Measurements from ENCODE around the gene RREB1.

RREB1 gene

DNA sequence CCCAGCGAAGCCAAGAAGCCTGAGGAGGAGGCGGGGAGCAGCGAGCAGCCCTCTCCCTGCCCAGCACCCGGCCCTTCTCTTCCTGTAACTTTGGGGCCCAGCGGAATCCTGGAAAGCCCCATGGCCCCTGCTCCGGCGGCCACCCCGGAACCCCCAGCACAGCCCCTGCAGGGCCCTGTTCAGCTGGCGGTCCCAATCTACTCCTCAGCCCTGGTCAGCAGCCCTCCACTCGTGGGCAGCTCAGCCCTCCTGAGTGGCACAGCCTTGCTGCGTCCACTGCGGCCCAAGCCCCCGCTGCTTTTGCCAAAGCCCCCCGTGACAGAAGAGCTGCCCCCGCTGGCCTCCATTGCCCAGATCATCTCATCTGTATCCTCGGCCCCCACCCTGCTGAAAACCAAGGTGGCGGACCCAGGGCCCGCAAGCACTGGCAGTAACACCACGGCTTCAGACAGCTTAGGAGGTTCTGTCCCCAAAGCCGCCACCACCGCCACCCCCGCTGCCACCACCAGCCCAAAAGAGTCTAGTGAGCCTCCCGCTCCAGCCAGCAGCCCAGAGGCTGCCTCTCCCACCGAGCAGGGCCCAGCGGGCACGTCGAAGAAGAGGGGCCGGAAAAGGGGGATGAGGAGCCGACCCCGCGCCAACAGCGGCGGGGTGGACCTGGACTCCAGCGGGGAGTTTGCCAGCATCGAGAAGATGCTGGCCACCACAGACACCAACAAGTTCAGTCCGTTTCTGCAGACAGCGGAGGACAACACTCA, 123.4 kb downstream of the RREB1 start:
- DNase-seq = no peak

DNA sequence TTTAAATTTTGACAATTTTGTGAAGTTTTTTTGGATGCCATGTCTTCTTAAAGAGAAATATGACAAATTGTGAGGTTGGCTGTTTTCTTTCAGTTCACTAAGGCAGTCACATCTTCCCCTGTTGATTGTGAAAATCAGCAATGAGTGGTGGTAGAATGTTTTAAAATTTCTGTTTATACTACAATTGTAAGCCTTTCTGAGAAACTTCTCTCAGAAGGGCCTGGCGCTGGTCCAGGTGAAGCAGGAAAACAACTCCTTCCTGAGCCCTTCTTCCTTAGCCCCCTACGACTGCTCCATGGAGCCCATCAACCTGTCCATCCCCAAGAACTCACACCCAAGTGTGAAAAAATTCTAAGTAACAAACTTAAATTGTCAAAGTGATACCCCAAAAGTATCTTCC, 124.6 kb downstream of the RREB1 start:
- DNase-seq = no peak

DNA sequence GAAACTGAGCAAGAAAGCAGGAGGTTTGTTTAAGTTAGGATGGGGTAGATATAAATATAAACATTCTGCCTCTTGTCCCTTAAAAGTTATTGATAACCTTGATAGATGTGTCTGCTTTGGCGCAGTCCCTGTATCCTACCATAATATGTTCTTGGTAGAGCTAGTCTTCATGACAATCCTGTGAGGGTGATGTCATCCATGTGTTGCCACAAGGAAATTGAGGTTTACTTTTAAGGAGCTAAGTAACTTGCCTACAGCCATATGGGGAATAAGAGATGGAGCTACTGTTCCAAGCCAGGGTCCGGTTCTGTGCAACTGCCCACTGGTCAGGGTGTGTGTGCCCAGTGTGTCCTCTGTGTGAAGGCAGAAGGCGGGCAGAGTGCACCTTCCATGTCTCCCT, 126.8 kb downstream of the RREB1 start:
- no peak for DNase-seq

DNA sequence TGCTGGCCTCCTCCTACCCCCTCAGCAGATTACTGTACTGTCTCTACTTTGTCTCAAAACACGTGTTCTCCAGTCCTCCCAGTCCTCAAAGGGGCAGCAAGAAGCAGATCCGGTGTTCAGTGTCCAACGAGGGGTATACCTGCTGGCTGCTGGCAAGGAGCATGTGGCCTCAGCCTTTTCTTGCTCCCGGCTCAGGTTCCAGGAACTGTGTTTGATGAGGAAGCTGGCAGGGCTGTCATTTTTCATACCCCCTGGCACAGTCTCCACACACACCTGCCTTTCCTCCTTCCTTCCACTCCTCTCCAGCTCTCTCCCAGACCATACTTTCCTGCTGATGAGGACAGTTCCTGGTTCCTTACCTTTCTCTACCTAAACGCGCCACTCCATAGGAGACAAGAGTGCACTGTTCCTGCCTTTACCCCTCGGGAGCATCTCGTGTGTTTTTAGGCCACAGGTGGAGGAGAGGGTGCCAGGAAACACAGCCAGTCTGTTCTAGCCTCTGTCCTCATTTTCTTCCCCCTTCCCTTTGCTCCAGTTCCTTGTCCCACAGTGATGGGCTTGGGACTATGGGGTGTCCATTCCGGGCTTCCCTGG, 128.0 kb downstream of the RREB1 start:
- no peak for DNase-seq

DNA sequence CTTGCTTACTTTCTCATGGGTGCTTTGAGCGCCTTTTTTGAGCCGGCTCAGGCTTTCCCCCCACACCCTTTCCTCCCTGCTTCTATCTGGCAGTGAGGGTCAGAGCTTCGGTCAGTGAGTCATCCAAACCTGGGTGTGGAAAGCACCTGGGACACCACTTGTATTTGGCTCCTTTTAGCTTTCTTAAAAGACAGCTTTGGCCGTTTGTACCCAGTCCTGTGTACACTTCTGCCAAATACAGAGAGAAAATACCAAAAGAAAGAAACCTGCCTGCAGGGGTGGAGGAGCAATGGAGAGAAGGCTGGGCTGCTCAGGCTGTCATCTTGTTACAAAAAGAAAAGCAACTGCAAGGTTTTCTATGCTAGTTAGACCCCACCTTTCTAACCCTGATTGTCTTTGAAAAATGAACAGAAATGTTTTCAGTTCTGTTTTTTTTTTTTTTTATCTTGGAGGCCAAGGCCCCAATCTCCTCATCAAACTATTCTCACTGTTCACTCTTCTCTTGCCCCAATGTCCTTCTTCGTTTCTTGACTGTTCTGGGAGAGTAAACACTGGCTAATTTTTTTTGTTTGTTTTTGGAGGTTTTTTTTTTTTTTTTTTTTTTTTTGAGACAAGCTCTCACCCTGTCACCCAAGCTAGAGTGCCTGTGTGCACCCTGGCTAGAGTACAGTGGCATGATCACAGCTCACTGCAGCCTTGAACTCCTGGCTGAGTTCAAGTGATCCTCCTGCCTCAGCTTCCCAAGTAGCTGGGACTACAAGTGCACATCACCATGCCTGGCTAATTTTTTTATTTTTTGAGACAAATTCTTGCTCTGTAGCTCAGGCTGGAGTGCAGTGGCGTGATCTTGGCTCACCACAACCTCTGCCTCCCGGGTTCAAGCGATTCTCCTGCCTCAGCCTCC, 128.8 kb downstream of the RREB1 start:
- DNase-seq = no peak

DNA sequence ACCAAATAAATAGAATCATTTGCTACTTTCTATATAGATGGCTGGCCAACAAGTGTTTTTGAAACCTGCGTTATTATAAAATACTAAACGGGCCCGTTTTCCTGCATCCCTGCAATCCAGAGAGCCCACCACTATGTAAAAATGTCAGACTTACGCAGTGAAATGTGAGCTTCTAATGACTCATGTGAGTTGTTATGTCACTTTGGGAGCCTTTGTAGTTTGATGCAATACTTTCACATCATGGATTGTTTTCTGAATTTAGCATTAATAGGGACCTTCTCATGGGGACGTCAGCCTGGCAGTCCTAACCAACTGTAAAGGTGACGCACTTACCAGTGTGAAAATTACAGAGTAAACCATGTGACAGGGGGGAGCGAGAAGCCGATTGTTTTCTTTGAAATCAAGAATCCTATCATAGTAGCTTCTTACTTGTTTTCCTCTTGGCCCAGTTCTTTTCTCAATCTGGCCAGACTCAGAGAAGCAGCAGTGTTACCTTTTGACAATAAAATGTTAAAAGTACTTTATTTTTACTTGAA, 130.0 kb downstream of the RREB1 start:
- no peak for DNase-seq

DNA sequence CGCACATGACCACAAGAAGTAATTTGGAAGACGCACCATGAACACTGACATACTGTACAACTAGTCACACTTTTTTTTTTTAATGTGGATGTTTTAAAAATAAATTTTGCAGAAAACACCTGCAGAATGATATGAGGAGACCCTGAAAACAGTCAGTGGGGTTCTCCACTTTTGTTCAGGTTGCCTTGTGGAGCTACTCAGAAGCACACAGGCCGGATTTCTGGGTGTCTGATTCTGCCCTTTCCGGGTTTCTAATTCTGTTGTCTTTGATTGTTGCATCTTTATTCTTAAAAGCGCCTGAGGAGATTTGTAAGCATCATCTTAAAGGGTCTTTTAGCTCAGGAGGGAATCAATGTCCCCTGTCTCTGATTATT, 130.8 kb downstream of the RREB1 start:
- DNase-seq = no peak

DNA sequence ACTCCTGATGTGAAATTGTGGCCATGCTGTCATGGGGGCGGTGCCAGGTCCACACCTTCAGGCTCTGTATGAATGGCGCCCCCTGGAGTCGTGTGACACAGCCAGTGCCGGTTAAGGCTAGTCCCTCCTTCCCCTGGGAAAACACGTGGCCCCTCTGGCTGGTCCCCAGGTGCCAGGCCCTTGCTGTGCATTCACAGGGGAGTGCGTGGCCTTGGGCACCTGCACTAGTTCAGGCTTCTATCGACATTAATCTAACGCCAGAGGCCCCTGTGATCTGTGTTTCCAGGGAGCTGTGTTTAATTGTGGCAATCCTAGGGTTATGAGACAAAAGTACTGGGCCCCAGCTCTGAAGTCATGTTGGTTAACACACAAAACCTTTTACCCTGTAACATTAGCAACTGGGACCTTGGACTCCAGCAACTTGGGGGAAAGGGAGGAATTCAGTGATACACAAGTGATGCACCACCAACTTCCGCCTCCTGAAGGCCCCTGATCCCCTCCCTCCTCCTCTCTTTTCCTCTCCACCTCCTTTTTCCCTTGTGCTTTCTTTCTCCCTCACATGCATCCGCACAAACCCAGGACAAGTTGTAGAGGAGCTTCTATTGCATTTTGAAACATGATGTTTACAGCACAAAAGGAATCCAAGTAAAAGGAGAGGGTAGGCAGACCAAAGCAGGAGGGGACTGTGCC, 131.3 kb downstream of the RREB1 start:
- no peak for DNase-seq

DNA sequence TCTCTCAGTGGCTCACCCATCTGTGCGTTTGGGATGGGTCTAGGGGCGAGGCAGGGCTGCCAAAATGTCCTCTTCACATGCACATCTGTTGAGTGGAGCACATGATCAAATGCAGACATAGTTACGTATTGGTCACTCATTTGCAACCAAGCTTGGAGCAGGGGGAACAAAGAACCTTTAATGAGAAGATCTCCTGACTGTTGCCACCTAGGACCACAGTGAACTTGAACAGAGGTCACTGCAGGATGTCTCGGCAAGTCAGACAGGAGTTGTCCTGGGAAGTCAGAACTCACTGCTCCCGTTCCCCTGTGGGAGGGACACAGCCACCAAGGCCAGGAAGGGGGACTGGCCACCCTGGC, 131.8 kb downstream of the RREB1 start:
- DNase-seq = no peak

DNA sequence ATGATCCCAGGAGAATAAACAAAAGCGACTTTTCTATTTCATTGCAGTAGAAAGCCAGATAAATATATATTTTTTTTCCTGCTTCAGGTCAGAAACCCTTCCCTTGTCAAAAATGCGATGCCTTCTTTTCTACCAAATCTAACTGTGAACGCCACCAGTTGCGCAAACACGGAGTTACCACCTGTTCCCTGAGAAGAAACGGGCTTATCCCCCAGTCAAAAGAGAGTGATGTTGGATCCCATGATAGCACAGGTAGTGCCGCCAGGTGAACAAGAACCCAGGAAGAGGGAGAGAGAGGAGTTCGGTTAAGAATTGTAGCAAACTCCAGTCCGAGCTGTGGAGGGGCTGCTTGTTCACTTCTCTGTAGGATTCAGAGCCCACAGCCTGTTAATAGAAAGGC, 132.6 kb downstream of the RREB1 start:
- DNase-seq = no peak

DNA sequence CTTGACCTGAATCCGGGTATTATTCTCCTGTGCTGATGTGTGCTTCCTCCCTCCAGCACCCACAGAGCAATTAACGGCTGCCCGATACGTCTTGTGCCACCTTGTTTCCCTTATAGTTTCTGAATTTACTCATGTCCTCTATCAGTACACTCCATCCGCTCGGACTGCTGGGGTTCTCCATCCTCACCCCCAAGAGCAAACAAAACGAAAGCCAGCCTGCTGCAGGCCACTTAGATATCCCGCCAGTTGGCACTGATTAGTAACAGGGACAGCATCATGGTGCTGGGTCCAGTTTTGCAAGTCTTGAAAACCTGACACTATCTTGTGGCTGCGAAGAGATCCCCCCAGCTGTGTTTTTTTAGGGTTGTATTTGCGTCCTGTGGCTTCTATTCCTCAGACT, 133.4 kb downstream of the RREB1 start:
- no peak for DNase-seq

DNA sequence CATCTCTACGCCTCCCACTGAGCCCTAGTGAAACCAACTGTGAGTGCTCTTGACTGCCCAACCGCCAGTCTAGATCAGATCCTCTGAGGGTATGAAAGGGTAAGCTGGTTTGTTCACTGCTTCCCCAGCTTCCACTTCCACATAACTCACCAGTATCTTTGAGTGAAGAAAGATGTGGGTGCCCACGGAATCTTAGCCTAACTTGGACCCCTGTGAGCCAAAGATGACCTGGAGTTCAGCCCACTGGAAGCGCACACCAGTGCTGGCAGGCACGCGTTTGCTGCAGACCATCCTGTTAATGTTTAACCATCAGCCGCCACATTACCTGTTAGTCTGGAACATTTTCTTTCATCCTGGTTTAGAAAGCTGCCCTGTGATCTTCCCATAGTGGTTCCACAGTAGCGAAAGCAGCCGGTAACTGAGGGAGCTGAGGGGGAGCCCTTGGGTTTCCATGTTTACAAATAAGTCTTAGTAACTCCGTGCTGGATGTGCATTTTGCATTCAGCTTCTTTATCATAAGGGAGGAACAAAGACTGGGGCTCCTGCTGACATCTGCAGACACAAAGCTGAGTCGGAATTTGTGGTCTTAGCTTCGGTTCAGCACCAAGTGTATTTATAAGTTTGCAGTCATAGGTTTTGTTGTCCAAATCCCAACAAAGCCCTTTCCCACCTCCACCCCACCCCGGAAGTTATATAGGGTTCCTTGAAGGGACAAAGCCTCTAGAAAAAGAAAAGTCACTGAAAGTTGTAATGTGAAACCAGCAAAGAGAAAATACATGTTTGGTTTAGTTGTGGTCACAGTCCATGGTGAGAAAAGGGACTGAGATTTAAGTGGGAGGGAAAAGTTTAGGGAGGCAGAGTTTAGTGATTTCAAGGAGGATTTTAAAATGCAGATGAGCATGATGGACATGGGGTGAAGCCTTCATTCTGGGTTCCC, 134.2 kb downstream of the RREB1 start:
- no peak for DNase-seq

DNA sequence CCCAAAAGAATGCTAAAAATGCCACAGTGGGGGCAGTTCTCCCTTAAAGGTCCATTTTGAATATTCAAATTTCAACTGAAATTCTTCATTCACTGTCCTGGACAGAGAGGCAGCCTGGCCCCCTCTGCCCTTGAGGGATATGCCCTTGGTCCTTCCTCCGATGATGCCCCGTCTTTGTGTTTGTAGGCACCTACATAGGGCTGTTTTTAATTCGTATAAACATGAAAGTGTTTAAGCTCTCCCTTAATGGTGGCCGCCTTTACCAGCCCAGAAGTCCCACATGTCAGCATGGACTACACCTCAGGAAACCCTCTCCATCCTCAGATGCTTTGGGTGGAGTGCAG, 135.0 kb downstream of the RREB1 start:
- DNase-seq = no peak

DNA sequence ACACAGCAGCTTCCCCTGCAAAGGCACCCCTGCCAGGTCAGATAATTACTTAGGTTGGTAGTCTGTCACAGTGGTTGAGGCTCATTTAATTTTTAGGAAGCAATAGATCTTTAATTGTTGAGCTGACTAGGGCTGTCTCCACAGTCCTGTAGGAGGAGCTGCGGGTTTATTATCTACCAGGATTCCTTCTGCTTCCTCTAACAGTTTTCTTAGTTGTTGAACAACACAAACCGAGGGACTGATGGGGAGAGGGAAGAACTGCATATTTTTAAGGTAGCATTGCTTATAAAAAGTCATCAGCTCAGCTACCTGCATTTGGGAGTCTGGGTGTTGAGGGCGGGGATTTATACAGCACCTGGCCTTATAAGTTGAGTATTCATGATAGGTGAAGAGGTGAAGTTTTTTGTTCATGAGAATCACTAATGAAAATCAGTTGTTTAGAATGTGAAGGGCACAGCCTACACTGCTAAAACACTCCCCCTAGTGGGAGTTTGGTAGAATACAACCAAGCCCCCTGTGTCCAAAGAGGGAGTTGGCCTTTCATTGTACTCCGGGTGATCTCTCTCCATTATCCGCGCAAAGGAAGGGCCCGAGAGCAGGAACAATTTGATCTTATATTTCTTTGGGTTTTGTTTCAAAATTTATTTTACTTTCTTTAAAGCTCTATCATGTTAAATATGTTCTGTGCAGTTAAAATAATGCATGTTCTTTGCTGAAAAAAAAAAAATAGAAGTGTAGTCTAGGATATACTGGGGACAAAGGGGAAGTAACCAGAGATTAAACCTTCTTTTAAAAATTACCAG, 135.6 kb downstream of the RREB1 start:
- DNase-seq = no peak

DNA sequence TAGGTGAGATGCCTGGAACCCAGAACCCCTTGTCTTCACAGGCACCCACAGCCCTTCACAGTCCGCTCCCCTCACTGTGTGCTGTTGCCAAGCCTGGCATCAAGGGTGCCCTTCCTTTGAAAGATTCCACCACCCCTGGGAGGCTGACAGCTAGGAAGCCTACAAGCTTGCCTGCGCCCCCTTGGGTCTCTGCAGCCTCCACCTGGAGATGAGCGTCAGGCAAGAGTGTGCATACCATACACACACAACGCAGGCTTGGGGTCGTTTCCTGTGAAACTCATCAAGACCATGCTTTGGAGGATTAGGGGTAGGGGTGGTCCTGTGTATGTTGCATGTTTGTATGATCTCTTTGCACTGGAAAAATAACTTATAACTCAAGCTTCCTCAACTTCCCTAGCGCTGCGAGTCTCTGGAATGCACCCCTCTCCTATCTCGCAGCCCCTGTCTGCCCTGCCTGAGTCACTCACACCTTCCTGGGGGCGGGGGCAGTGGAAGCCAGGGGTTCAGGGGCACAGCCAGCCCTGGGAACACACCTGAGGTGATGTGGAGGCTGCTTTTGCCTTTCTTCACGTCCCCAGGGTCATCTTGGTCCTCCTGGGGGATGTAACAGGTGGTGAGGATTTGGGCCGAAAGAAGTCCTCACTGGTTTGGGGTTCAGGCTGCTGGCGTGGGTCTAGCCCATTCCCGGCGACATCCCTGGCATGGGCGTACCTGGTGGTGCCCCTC, 138.1 kb downstream of the RREB1 start:
- no peak for DNase-seq

DNA sequence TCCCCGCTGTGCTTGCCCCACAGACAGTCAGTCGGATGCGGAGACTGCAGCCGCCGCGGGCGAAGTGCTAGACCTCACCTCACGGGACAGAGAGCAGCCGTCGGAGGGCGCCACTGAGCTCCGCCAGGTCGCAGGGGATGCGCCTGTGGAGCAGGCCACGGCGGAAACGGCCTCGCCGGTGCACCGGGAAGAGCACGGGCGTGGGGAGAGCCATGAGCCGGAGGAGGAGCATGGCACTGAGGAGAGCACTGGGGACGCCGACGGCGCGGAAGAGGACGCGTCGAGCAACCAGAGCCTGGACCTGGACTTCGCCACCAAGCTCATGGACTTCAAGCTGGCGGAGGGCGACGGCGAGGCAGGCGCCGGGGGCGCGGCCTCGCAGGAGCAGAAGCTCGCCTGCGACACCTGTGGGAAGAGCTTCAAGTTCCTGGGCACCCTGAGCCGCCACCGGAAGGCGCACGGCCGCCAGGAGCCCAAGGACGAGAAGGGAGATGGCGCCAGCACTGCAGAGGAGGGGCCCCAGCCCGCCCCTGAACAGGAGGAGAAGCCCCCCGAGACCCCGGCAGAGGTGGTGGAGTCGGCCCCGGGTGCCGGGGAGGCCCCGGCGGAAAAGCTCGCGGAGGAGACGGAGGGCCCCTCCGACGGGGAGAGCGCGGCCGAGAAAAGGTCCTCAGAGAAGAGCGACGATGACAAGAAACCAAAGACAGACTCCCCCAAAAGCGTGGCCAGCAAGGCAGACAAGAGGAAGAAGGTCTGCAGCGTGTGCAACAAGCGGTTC, 138.8 kb downstream of the RREB1 start:
- DNase-seq = no peak

DNA sequence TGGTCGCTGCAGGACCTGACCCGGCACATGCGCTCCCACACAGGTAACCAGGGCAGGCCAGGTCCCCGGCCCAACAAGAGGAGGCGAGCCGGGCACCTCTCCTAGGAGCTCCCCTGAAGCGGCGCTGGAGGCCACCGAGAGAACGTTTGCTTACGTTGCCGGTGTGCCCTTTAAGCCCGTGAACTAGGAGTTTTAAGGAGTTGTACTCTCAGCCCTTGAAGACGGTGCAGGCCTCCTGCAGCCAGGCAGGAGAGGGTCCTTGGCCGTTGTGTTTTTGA, 139.4 kb downstream of the RREB1 start:
- DNase-seq = no peak

DNA sequence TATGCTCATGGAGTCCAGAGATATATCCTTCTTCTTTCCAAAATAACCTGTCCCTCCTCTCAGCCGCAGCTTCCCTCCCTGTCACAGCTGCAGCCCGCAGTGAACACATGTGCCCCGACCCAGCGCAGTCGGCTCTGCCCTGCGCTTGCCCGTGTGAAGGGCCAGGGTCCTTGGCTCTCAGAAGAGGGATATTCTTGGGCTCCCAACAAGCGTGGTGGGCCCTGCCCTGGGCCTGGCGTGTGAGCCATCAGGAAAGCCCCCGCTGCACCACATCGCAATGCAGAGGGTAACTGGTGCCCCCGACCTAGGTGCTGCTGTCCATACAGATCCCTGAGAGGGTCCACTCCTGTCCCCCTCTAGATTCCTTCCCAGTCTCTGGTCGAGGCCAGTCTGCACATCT, 140.1 kb downstream of the RREB1 start:
- DNase-seq = no peak

DNA sequence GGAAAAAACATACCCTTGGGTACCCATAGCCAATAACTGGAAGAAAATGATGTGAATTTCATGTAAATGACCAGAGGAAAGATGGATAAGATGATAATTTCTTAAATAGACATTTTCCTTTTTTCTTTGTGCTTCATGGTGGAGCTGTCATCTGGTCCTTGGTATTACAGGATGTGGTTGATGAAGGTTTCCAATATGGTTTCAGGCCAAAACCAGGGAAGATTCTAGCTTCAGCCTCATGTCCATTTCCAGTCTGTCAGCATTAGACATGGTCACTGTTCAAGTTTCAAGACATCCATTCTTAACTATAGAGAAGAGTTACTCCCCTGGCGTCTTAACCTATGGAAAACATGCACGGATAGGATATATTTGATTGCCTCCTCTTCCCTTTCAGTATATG, 141.6 kb downstream of the RREB1 start:
- no peak for DNase-seq
